SHP77 (cell line): Measurements from ENCODE around the gene JAK3.

Experiments
- DNase-seq, 2 experiments: peaks; one replicate each; lab custom pipeline; 2025; lab: John Stamatoyannopoulos, UW

Gene JAK3

GRCh38 chr19:17840019-17840418, 7.8 kb downstream of the JAK3 start:
- no peak for DNase-seq

- no peak for DNase-seq
These were observed 9.8 kb downstream of the JAK3 start for GRCh38 chr19:17837972-17838371.

- DNase-seq, result no peak
These were observed 11.3 kb downstream of the JAK3 start for GRCh38 chr19:17836530-17836929.

- peak in 1 of 2 experiments; percentile 25 for DNase-seq
These were observed 12.4 kb downstream of the JAK3 start for GRCh38 chr19:17835182-17836006.

GRCh38 chr19:17834350-17835181, 13.2 kb downstream of the JAK3 start:
- no peak for DNase-seq

GRCh38 chr19:17832443-17833208, 15.2 kb downstream of the JAK3 start:
- no peak for DNase-seq

GRCh38 chr19:17831419-17831888, 16.3 kb downstream of the JAK3 start:
- DNase-seq, result no peak

GRCh38 chr19:17830567-17831418, 17.0 kb downstream of the JAK3 start:
- DNase-seq, result peak; percentile 75 to 84

- DNase-seq, result peak; percentile 67 to 70
These were observed 17.8 kb downstream of the JAK3 start for GRCh38 chr19:17829855-17830566.

- no peak for DNase-seq
These were observed 21.2 kb downstream of the JAK3 start for GRCh38 chr19:17826508-17827056.

GRCh38 chr19:17824339-17824738, 23.4 kb downstream of the JAK3 start:
- DNase-seq, result no peak

- no peak for DNase-seq
These were observed 26.6 kb downstream of the JAK3 start, which contains the start of gene INSL3 for GRCh38 chr19:17821190-17821589. INSL3 (minus strand) TSS chr19:17821519; CDS start chr19:17821506, 13 bp downstream.

GRCh38 chr19:17817668-17818363, 30.0 kb downstream of the JAK3 start:
- DNase-seq, result no peak

- no peak for DNase-seq
These were observed 35.7 kb downstream of the JAK3 start for GRCh38 chr19:17812099-17812498.

- no peak for DNase-seq
These were observed 36.1 kb downstream of the JAK3 start for GRCh38 chr19:17811681-17812080.

GRCh38 chr19:17811103-17811502, 36.7 kb downstream of the JAK3 start:
- no peak for DNase-seq

GRCh38 chr19:17807731-17808316, 40.0 kb downstream of the JAK3 start:
- no peak for DNase-seq

- no peak for DNase-seq
These were observed 40.8 kb downstream of the JAK3 start for GRCh38 chr19:17806945-17807344.

GRCh38 chr19:17805427-17805826, 42.4 kb downstream of the JAK3 start:
- no peak for DNase-seq
